ENCODE results near the gene NHS.
"Not testable (repeated sequence)": the region's sequence is repeated elsewhere in the genome, so short reads cannot be mapped to it uniquely, and the experiment has no call there.

NHS gene

DNA sequence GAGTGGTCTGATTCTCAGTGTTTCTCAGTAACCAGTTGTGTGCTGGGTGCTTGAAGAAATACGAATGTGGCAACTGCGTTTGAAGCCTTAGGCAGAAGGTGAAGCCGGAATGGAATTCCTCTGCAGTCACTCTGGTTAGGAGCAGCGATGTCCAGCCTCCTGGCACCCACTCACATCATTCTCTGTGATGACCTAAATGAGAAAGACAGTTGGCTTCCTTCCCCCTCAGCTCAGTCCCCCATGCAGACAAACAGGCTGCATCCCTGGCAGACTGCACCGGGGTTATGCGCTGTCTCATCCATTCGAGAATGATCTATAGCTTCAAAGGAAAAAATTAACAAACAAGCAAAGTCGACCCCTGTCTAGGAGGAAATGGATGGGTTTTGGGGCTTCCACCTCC is 192.2 kb downstream of the NHS start:
- Histone ChIP-seq H3K27me3 (replicated peaks; ENCODE audit: insufficient read depth, low read length) (no peaks in the 10 kb centered on the region), H3K4me1 (ENCODE audit: low read length) (no peaks in the 10 kb centered on the region), H3F3A (ENCODE audit: insufficient read depth, low read length) (no peaks in the 10 kb centered on the region), H3K9me2 (replicated peaks; ENCODE audit: insufficient read depth, low read length) (no peaks in the 10 kb centered on the region), H3K4me2 (ENCODE audit: low read depth, low read length) (no peak overlapping the region), H3K79me2 (ENCODE audit: low read length) (no peaks in the 10 kb centered on the region), H2AFZ (ENCODE audit: low read length) (no peak overlapping the region), H3K9me3 (replicated peaks; ENCODE audit: insufficient read depth, low read length) (no peaks in the 10 kb centered on the region), H3K9ac (ENCODE audit: low read length) (no peak overlapping the region), H4K20me1 (ENCODE audit: insufficient read depth, low read length) (no peaks in the 10 kb centered on the region), H3K36me3 (replicated peaks; ENCODE audit: insufficient read depth, low read length) (no peaks in the 10 kb centered on the region), H3K4me3 (ENCODE audit: low read length) (no peak overlapping the region), H3K27ac (ENCODE audit: low read length) (no peak overlapping the region)
- no peak for DNase-seq
- TF ChIP-seq, protein P1, sequence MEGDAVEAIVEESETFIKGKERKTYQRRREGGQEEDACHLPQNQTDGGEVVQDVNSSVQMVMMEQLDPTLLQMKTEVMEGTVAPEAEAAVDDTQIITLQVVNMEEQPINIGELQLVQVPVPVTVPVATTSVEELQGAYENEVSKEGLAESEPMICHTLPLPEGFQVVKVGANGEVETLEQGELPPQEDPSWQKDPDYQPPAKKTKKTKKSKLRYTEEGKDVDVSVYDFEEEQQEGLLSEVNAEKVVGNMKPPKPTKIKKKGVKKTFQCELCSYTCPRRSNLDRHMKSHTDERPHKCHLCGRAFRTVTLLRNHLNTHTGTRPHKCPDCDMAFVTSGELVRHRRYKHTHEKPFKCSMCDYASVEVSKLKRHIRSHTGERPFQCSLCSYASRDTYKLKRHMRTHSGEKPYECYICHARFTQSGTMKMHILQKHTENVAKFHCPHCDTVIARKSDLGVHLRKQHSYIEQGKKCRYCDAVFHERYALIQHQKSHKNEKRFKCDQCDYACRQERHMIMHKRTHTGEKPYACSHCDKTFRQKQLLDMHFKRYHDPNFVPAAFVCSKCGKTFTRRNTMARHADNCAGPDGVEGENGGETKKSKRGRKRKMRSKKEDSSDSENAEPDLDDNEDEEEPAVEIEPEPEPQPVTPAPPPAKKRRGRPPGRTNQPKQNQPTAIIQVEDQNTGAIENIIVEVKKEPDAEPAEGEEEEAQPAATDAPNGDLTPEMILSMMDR (IDR thresholded peaks at IDR 0.05; ENCODE audit: low read length), result no peak
- no peak for TF ChIP-seq EZH2 (optimal IDR thresholded peaks at IDR 0.05; ENCODE audit: low read depth, low read length)
- no peak for TF ChIP-seq EZH2phosphoT487 (IDR thresholded peaks at IDR 0.05; ENCODE audit: low read length)

DNA sequence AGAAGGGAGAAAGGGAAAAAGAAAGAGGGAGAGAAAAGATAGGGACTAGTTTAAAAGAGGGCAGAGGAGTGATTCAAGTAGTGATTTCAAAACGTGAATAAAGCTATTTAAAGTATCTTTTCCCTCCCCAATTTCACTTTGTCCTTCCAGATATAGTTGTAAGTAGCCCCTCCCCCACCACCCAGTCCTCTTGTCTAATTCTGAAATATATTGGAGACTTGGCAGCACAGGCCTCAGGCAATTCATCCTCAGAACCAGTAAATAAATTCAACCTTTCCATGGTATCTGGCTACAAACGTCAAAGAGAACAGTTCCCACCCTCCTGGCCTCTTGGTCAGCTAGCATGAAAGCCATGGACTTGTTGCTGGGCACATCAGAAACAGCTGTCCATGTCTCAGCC is 192.8 kb downstream of the NHS start:
- H3K9me3 ChIP-seq (replicated peaks; ENCODE audit: insufficient read depth, low read length), result no peaks in the 10 kb centered on the region
- H3K79me2 ChIP-seq (ENCODE audit: low read length), result no peaks in the 10 kb centered on the region
- no peaks in the 10 kb centered on the region for H3K4me1 ChIP-seq (ENCODE audit: low read length)
- no peaks in the 10 kb centered on the region for H3K27me3 ChIP-seq (replicated peaks; ENCODE audit: insufficient read depth, low read length)
- DNase-seq, result no peak
- no peaks in the 10 kb centered on the region for H3K9me2 ChIP-seq (replicated peaks; ENCODE audit: insufficient read depth, low read length)
- H3F3A ChIP-seq (ENCODE audit: insufficient read depth, low read length), result no peaks in the 10 kb centered on the region
- H3K36me3 ChIP-seq (replicated peaks; ENCODE audit: insufficient read depth, low read length), result no peaks in the 10 kb centered on the region
- H3K4me3 ChIP-seq (ENCODE audit: low read length), result no peak overlapping the region
- TF ChIP-seq EZH2 (optimal IDR thresholded peaks at IDR 0.05; ENCODE audit: low read depth, low read length) (no peak), EZH2phosphoT487 (IDR thresholded peaks at IDR 0.05; ENCODE audit: low read length) (no peak)
- TF ChIP-seq, protein P1 (IDR thresholded peaks at IDR 0.05; ENCODE audit: low read length), result no peak
- H3K9ac ChIP-seq (ENCODE audit: low read length), result no peak overlapping the region
- H3K4me2 ChIP-seq (ENCODE audit: low read depth, low read length), result no peak overlapping the region
- no peak overlapping the region for H3K27ac ChIP-seq (ENCODE audit: low read length)
- H4K20me1 ChIP-seq (ENCODE audit: insufficient read depth, low read length), result no peaks in the 10 kb centered on the region
- H2AFZ ChIP-seq (ENCODE audit: low read length), result no peak overlapping the region

GRCh38 chrX:17568804-17569203 is 193.8 kb downstream of the NHS start:
- H4K20me1 ChIP-seq (ENCODE audit: insufficient read depth, low read length); H3K9me2 ChIP-seq (replicated peaks; ENCODE audit: insufficient read depth, low read length); H3K27me3 ChIP-seq (replicated peaks; ENCODE audit: insufficient read depth, low read length); H3K36me3 ChIP-seq (replicated peaks; ENCODE audit: insufficient read depth, low read length); H3K4me3 ChIP-seq (ENCODE audit: low read length); H3K4me2 ChIP-seq (ENCODE audit: low read depth, low read length); H2AFZ ChIP-seq (ENCODE audit: low read length); H3F3A ChIP-seq (ENCODE audit: insufficient read depth, low read length); H3K9me3 ChIP-seq (replicated peaks; ENCODE audit: insufficient read depth, low read length); H3K79me2 ChIP-seq (ENCODE audit: low read length); H3K9ac ChIP-seq (ENCODE audit: low read length); H3K27ac ChIP-seq (ENCODE audit: low read length); DNase-seq; H3K4me1 ChIP-seq (ENCODE audit: low read length): not testable (repeated sequence)

- Histone ChIP-seq H3K9me2 (replicated peaks; ENCODE audit: insufficient read depth, low read length) (no peaks in the 10 kb centered on the region), H4K20me1 (ENCODE audit: insufficient read depth, low read length) (no peaks in the 10 kb centered on the region), H3K4me2 (ENCODE audit: low read depth, low read length) (no peak overlapping the region), H3K36me3 (replicated peaks; ENCODE audit: insufficient read depth, low read length) (no peaks in the 10 kb centered on the region), H3K27me3 (replicated peaks; ENCODE audit: insufficient read depth, low read length) (no peaks in the 10 kb centered on the region), H2AFZ (ENCODE audit: low read length) (no peak overlapping the region), H3K4me1 (ENCODE audit: low read length) (no peaks in the 10 kb centered on the region), H3K9me3 (replicated peaks; ENCODE audit: insufficient read depth, low read length) (no peaks in the 10 kb centered on the region), H3K4me3 (ENCODE audit: low read length) (no peak overlapping the region), H3K79me2 (ENCODE audit: low read length) (no peaks in the 10 kb centered on the region), H3K27ac (ENCODE audit: low read length) (no peak overlapping the region), H3F3A (ENCODE audit: insufficient read depth, low read length) (no peaks in the 10 kb centered on the region), H3K9ac (ENCODE audit: low read length) (no peak overlapping the region)
- TF ChIP-seq EZH2 (optimal IDR thresholded peaks at IDR 0.05; ENCODE audit: low read depth, low read length) (no peak), EZH2phosphoT487 (IDR thresholded peaks at IDR 0.05; ENCODE audit: low read length) (no peak)
- TF ChIP-seq, protein P1 (IDR thresholded peaks at IDR 0.05; ENCODE audit: low read length), result no peak
- DNase-seq, result no peak
Observed at GRCh38 chrX:17579026-17579425, 204.0 kb downstream of the NHS start.
